Mammary epithelial cell (primary cell): ENCODE results near the gene PRICKLE4.

Experiments used
- CTCF ChIP-seq, 2 donors: IDR thresholded peaks in 1 of 2; conservative IDR thresholded peaks in 1 of 2; 2 replicates each; pipeline ENCODE4 v1.5.1; 2011 to 2012; ENCODE audit warnings: inconsistent platforms in 2 of 2, low read length in 2 of 2, mild to moderate bottlenecking in 2 of 2, control low read depth in 1 of 2, low read depth in 1 of 2; ENCODE audit not compliant: insufficient read depth in 1 of 2; ENCODE audit errors: extremely low read depth in 1 of 2
- EZH2 ChIP-seq: IDR thresholded peaks from 2 replicates; pipeline ENCODE4 v1.6.1; 2012; ENCODE audit warnings: low read length, inconsistent platforms, borderline replicate concordance

GRCh38 chr6:41798901-41799558, 18.4 kb downstream of the PRICKLE4 start:
- TF ChIP-seq EZH2 = no peak
- no peak for TF ChIP-seq CTCF (conservative IDR thresholded peaks at IDR 0.05 in 1 of 2, IDR thresholded peaks at IDR 0.05 in 1 of 2; ENCODE audit: extremely low read depth in 1 of 2, insufficient read depth in 1 of 2, low read depth in 1 of 2, low read length in 2 of 2)
